HepG2 (cell line): ENCODE measurements around the gene CHST11. TPM values are rescaled to one million over a fixed set of nuclear protein-coding genes. Genes with fewer than 3 reads are reported as not detected.

Experiments
- ATAC-seq: fragments of 200-7000 bp; cut with Tn5 transposase; 3 replicates; pipeline ENCODE4 v1.9.1; 2020; ENCODE audit warnings: mild to moderate bottlenecking, moderate library complexity
- BruUV-seq: library from RNA; stranded (reverse); fragments of 400-500 nt; replicated peaks from 2 replicates; lab custom pipeline; 2021; lab: Mats Ljungman, UMichigan
- CTCF ChIA-PET: fragments of 300-600 bp; formaldehyde crosslinking; extraction: SDS; loops from one replicate; lab custom pipeline; 2021; ENCODE audit warnings: low total read pairs, inconsistent platforms, low intra/inter-chr PET ratio; lab: Yijun Ruan, JAX
- POLR2A ChIA-PET: fragments of 350-600 bp; sonication (Branson Sonifier 250); formaldehyde crosslinking; loops from one replicate; lab custom pipeline; 2020; ENCODE audit warnings: antibody characterized with exemption, inconsistent platforms; lab: Yijun Ruan, JAX
- DNase-seq: peaks from one replicate; pipeline ENCODE4 v3.0.0-alpha.2; 2015; ENCODE audit warnings: low spot score
- FAIRE-seq: peaks from 3 replicates; lab custom pipeline; 2011; peaks lifted over from hg19 to GRCh38; lab: Jason Lieb, UNC
- H2AFZ ChIP-seq: one replicate; pipeline ENCODE4 v1.6.1; 2011; ENCODE audit warnings: low read length, inconsistent platforms
- H3K27ac ChIP-seq: fragments of 300-600 bp; 3 replicates; pipeline ENCODE4 v1.8.0; 2011; ENCODE audit warnings: mixed run types, mild to moderate bottlenecking, mixed read lengths, low read length, inconsistent platforms; ENCODE audit not compliant: insufficient read depth; ENCODE audit errors: extremely low read length
- H3K27me3 ChIP-seq, 2 experiments: fragments of 200-600 bp in 1 of 2; 2 replicates in 1 of 2; 3 replicates in 1 of 2; pipeline versions ENCODE4 v1.6.0 to v1.8.0; 2011; ENCODE audit warnings: low read length in 2 of 2, mild to moderate bottlenecking in 2 of 2, moderate library complexity in 2 of 2, inconsistent platforms in 1 of 2; ENCODE audit not compliant: insufficient read depth in 2 of 2, control insufficient read depth in 1 of 2
- H3K36me3 ChIP-seq, 2 experiments: fragments of 200-600 bp in 1 of 2; replicated peaks in 1 of 2; 2 replicates in 1 of 2; 3 replicates in 1 of 2; pipeline versions ENCODE4 v1.5.1 to v1.8.0; 2011; ENCODE audit warnings: low read length in 2 of 2, inconsistent platforms in 1 of 2; ENCODE audit not compliant: insufficient read depth in 2 of 2, control insufficient read depth in 1 of 2
- H3K4me1 ChIP-seq: 2 replicates; pipeline ENCODE4 v1.5.1; 2012; ENCODE audit warnings: low read length, inconsistent platforms; ENCODE audit not compliant: insufficient read depth
- H3K4me2 ChIP-seq: 2 replicates; pipeline ENCODE4 v1.6.0; 2011; ENCODE audit warnings: low read depth, low read length, inconsistent platforms
- H3K4me3 ChIP-seq, 3 experiments: fragments of 200-600 bp in 1 of 3; sonication (generic), shearing (Covaris generic) in 1 of 3; replicated peaks in 1 of 3; 2 replicates each; pipeline ENCODE4 v1.5.1; 2011 to 2016; ENCODE audit warnings: low read length in 3 of 3, inconsistent platforms in 2 of 3, low read depth in 2 of 3, mild to moderate bottlenecking in 2 of 3, control low read depth in 1 of 3, mixed read lengths in 1 of 3; ENCODE audit not compliant: insufficient read depth in 1 of 3
- H3K79me2 ChIP-seq: one replicate; pipeline ENCODE4 v1.6.1; 2011; ENCODE audit warnings: low read length, inconsistent platforms; ENCODE audit not compliant: insufficient read depth
- H3K9ac ChIP-seq: 2 replicates; pipeline ENCODE4 v1.6.0; 2011; ENCODE audit warnings: mild to moderate bottlenecking, low read depth, low read length, inconsistent platforms; ENCODE audit not compliant: insufficient read depth
- H3K9me3 ChIP-seq: 2 replicates; pipeline ENCODE4 v1.5.1; 2012; ENCODE audit warnings: mild to moderate bottlenecking, low read length
- H4K20me1 ChIP-seq: 2 replicates; pipeline ENCODE4 v1.6.0; 2011; ENCODE audit warnings: inconsistent platforms, mild to moderate bottlenecking, low read length, moderate library complexity; ENCODE audit not compliant: insufficient read depth
- HDAC6 ChIP-seq: fragments of 200-600 bp; sonication (generic); IDR thresholded peaks from 2 replicates; pipeline ENCODE4 v1.7.0; 2017; ENCODE audit warnings: mild to moderate bottlenecking, antibody characterized with exemption, low read length, low read depth
- NFIB ChIP-seq: sonication (generic); formaldehyde crosslinking; IDR thresholded peaks from 2 replicates; pipeline ENCODE4 v1.9.0; 2021; ENCODE audit warnings: missing genetic modification reagents, mild to moderate bottlenecking, borderline replicate concordance
- NR1H2 ChIP-seq: sonication (generic); formaldehyde crosslinking; IDR thresholded peaks from 2 replicates; pipeline ENCODE4 v1.8.1; 2022; ENCODE audit warnings: low read depth, missing genetic modification reagents, borderline replicate concordance
- POLR2AphosphoS2 ChIP-seq: IDR thresholded peaks from 2 replicates; pipeline ENCODE4 v1.6.1; 2011; ENCODE audit warnings: low read depth, low read length, improper control_type of control experiment
- RBFOX2 ChIP-seq: fragments of 200-400 bp; formaldehyde crosslinking; IDR thresholded peaks from 2 replicates; pipeline ENCODE4 v1.6.1; 2017; ENCODE audit warnings: low read depth, mild to moderate bottlenecking, low read length
- RXRB ChIP-seq: IDR thresholded peaks from 2 replicates; pipeline ENCODE4 v1.6.1; 2016; ENCODE audit warnings: borderline replicate concordance, missing genetic modification reagents, missing compliant biosample characterization
- SP4 ChIP-seq: sonication (generic); formaldehyde crosslinking; IDR thresholded peaks from 2 replicates; pipeline ENCODE4 v1.8.1; 2023; ENCODE audit warnings: mild to moderate bottlenecking, missing genetic modification reagents
- ZBTB46 ChIP-seq: sonication (generic); formaldehyde crosslinking; IDR thresholded peaks from 2 replicates; pipeline ENCODE4 v1.4.0; 2020; ENCODE audit warnings: mild to moderate bottlenecking, missing genetic modification reagents, borderline replicate concordance
- ZNF101 ChIP-seq: sonication (generic); formaldehyde crosslinking; IDR thresholded peaks from 2 replicates; pipeline ENCODE4 v1.4.0; 2020; ENCODE audit warnings: mild to moderate bottlenecking, low read depth, missing genetic modification reagents, borderline replicate concordance
- ZNF124 ChIP-seq: sonication (generic); formaldehyde crosslinking; IDR thresholded peaks from 2 replicates; pipeline ENCODE4 v1.4.0; 2020; ENCODE audit warnings: missing genetic modification reagents
- ZNF780A ChIP-seq: sonication (generic); formaldehyde crosslinking; IDR thresholded peaks from 2 replicates; pipeline ENCODE4 v1.8.0; 2022; ENCODE audit warnings: mild to moderate bottlenecking, missing genetic modification reagents, moderate library complexity
- WGBS: methylation state at CpG from one replicate; pipeline ENCODE4 v1.1.6; 2017; ENCODE audit warnings: low lambda C conversion rate; 5-methylcytosine and 5-hydroxymethylcytosine counted together
- in situ Hi-C: cut with HindIII; loops from 2 replicates; pipeline ENCODE4 v1.10.0; 2017; ENCODE audit warnings: low pct_unique_long_range_greater_than_20kb; ENCODE audit not compliant: extremely low pct_ligation_motif_present
- intact Hi-C: fragments of 100-400 bp; cut with micrococcal nuclease; formaldehyde crosslinking; loops from one replicate; pipeline ENCODE4 v1.10.0; 2022; ENCODE audit not compliant: unreplicated experiment
- polyA plus RNA-seq, 8 experiments: library from polyadenylated mRNA; depleted of rRNA in 3 of 8; stranded (reverse) in 7 of 8; unstranded in 1 of 8; fragments of >200 nt; fragmentation: Illumina TruSeq in 4 of 8; extraction: Trizol in 4 of 8; gene quantifications; 2 replicates each; pipeline versions ENCODE4 v1.2.1 to v1.2.3, GENCODE V29; 2011 to 2016; ENCODE audit warnings: low read depth in 4 of 8, missing spikeins in 1 of 8, mixed read lengths in 1 of 8; ENCODE audit not compliant: insufficient read depth in 1 of 8
- total RNA-seq, 5 experiments: library from RNA; depleted of rRNA; stranded (reverse); fragments of >200 nt; fragmentation: Illumina TruSeq; extraction: Trizol; gene quantifications; 2 replicates each; pipeline ENCODE4 v1.2.3, GENCODE V29; 2016; ENCODE audit warnings: low read depth in 1 of 5
- TF ChIP-seq, protein P1 (sequence below): IDR thresholded peaks from 2 replicates; pipeline ENCODE4 v1.6.1; 2016; ENCODE audit warnings: low read depth, borderline replicate concordance
- TF ChIP-seq, protein P2 (sequence below), 2 experiments: sonication (generic) in 1 of 2; formaldehyde crosslinking in 1 of 2; IDR thresholded peaks; 2 replicates each; pipeline versions ENCODE4 v1.5.1 to v1.6.1; 2011 to 2020; ENCODE audit warnings: borderline replicate concordance in 1 of 2, low read depth in 1 of 2, low read length in 1 of 2, mild to moderate bottlenecking in 1 of 2, missing genetic modification reagents in 1 of 2, moderate library complexity in 1 of 2
- TF ChIP-seq, protein P3 (sequence below): sonication (generic); formaldehyde crosslinking; IDR thresholded peaks from 2 replicates; pipeline ENCODE4 v1.5.1; 2020; ENCODE audit warnings: mild to moderate bottlenecking, moderate library complexity, missing genetic modification reagents
- TF ChIP-seq, protein P4 (sequence below): sonication (generic); formaldehyde crosslinking; IDR thresholded peaks from 2 replicates; pipeline ENCODE4 v1.4.0; 2020; ENCODE audit warnings: missing genetic modification reagents

CHST11 gene
- total and polyA plus RNA-seq, 2 of the 13 experiments (the other 11 are each of a cell fraction or from before 2014, with no cell fraction given): 0.15 TPM; not detected in 1

DNA sequence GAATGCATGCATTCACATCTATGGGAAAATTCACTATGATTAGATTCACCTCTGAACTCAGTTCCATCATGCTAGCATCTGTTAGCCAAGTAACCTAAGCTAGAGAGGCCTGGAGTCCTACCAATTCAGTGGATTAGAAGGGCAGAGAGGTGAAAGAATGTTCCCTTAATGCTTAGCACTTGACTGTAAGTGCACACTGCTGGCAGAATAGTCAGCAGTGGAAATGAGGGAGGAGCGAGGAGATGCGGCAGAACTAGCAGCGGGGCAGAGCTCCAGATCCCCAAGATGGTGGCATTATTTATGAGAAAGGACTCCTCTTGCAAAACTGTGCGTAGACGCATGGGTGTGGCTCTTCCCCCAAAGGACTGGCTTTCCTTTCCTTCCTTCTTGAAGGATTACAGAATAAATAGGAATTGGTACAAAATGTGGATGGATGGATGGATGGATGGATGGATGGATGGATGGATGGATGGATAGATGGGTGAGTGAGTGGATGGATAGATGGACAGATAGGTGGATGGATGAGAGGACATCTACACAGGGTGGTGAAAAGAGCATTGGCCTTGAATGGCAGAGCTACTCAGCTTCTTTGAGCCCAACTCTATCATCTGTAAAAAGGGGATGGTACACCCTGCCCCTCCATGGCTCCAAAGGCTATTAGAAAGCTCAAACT is 227.2 kb downstream of the CHST11 start:
- ChIA-PET POLR2A (no interaction called here), CTCF (no interaction called here)
- no TSS peak for BruUV-seq
- intact Hi-C loops: no loop called here
- H3K9me3 ChIP-seq: no peaks in the 10 kb centered on the region
- no peaks in the 10 kb centered on the region for H4K20me1 ChIP-seq
- no peak overlapping the region for H3K4me2 ChIP-seq
- no peak for FAIRE-seq
- no peaks in the 10 kb centered on the region for H3K36me3 ChIP-seq
- H3K27me3 ChIP-seq: peaks cover 2 to 18% of the 10 kb centered on the region in 2 experiments; a peak in 3 of 5 replicates
- H3K9ac ChIP-seq: no peak overlapping the region
- in situ Hi-C loops: no loop called here
- H2AFZ ChIP-seq: no peak overlapping the region
- TF ChIP-seq POLR2AphosphoS2: no peak
- TF ChIP-seq, protein P1, sequence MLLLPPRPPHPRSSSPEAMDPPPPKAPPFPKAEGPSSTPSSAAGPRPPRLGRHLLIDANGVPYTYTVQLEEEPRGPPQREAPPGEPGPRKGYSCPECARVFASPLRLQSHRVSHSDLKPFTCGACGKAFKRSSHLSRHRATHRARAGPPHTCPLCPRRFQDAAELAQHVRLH: no peak
- TF ChIP-seq ZBTB46: no peak
- no peak for TF ChIP-seq ZNF780A (CRISPR knock-in tag)
- no peak for TF ChIP-seq NFIB (CRISPR knock-in tag)
- no peak for TF ChIP-seq RBFOX2
- TF ChIP-seq RXRB (CRISPR knock-in tag): no peak
- TF ChIP-seq ZNF101 (CRISPR knock-in tag): no peak
- TF ChIP-seq HDAC6: no peak
- TF ChIP-seq, protein P2, sequence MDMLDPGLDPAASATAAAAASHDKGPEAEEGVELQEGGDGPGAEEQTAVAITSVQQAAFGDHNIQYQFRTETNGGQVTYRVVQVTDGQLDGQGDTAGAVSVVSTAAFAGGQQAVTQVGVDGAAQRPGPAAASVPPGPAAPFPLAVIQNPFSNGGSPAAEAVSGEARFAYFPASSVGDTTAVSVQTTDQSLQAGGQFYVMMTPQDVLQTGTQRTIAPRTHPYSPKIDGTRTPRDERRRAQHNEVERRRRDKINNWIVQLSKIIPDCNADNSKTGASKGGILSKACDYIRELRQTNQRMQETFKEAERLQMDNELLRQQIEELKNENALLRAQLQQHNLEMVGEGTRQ (IDR thresholded peaks at IDR 0.05; ENCODE audit: low read depth, low read length): no peak
- TF ChIP-seq, protein P2 (CRISPR knock-in tag; IDR thresholded peaks at IDR 0.05; ENCODE audit: borderline replicate concordance): no peak
- no peak for TF ChIP-seq ZNF124 (CRISPR knock-in tag)
- TF ChIP-seq NR1H2 (CRISPR knock-in tag): no peak
- no peak for TF ChIP-seq SP4 (CRISPR knock-in tag)
- TF ChIP-seq, protein P3, sequence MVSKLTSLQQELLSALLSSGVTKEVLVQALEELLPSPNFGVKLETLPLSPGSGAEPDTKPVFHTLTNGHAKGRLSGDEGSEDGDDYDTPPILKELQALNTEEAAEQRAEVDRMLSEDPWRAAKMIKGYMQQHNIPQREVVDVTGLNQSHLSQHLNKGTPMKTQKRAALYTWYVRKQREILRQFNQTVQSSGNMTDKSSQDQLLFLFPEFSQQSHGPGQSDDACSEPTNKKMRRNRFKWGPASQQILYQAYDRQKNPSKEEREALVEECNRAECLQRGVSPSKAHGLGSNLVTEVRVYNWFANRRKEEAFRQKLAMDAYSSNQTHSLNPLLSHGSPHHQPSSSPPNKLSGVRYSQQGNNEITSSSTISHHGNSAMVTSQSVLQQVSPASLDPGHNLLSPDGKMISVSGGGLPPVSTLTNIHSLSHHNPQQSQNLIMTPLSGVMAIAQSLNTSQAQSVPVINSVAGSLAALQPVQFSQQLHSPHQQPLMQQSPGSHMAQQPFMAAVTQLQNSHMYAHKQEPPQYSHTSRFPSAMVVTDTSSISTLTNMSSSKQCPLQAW (CRISPR knock-in tag): no peak
- TF ChIP-seq, protein P4, sequence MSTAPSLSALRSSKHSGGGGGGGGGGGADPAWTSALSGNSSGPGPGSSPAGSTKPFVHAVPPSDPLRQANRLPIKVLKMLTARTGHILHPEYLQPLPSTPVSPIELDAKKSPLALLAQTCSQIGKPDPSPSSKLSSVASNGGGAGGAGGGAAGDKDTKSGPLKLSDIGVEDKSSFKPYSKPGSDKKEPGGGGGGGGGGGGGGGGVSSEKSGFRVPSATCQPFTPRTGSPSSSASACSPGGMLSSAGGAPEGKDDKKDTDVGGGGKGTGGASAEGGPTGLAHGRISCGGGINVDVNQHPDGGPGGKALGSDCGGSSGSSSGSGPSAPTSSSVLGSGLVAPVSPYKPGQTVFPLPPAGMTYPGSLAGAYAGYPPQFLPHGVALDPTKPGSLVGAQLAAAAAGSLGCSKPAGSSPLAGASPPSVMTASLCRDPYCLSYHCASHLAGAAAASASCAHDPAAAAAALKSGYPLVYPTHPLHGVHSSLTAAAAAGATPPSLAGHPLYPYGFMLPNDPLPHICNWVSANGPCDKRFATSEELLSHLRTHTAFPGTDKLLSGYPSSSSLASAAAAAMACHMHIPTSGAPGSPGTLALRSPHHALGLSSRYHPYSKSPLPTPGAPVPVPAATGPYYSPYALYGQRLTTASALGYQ (CRISPR knock-in tag): no peak
- H3K79me2 ChIP-seq: no peaks in the 10 kb centered on the region
- H3K4me1 ChIP-seq: no peaks in the 10 kb centered on the region
- WGBS: 50% methylated on average over 5 of the region's 5 CpGs
- no peak overlapping the region for H3K4me3 ChIP-seq
- no peak for DNase-seq
- no peak overlapping the region for H3K27ac ChIP-seq
- no peak for ATAC-seq
